ENCODE results near the gene RARRES1. TPM values are rescaled to one million over a fixed set of nuclear protein-coding genes. Genes with fewer than 3 reads are reported as not detected.

Gene RARRES1
- total and polyA plus RNA-seq, 3 donors from 2014 or later = 0.24 to 9.7 (median 0.31) TPM

DNA sequence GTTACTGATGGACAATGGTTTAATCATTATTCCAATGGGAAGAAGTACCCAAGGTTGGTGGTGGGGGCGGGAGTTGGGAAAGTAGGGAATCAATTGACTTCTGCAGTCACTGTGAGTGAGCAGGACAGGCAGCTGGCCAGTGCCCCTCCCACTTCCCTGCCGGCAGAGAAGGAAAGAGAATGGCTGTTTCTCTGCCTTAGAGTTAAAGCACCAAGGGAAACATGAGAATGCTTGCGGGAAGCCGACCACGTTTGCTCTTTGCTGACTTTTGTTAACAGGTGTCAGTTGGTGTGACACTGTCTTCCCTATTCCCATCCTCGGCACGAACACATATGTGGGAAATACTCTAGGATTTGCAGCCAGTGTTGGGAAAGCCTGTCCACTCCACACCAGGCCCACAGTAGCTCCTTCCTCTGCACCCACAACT lies 36.1 kb upstream of the RARRES1 start:
- Histone ChIP-seq H3K4me1 (peaks cover 14% of the 10 kb centered on the region), H3K27me3 (no peaks in the 10 kb centered on the region), H3K27ac (no peak overlapping the region), H3K36me3 (ENCODE audit: low read depth, missing control alignments) (no peaks in the 10 kb centered on the region), H3K4me3 (no peak overlapping the region), H3K9me3 (no peaks in the 10 kb centered on the region)
- peak; percentile 63 for DNase-seq
- TF ChIP-seq POLR2A (IDR thresholded peaks at IDR 0.05) = no peak
- TF ChIP-seq, protein P1, sequence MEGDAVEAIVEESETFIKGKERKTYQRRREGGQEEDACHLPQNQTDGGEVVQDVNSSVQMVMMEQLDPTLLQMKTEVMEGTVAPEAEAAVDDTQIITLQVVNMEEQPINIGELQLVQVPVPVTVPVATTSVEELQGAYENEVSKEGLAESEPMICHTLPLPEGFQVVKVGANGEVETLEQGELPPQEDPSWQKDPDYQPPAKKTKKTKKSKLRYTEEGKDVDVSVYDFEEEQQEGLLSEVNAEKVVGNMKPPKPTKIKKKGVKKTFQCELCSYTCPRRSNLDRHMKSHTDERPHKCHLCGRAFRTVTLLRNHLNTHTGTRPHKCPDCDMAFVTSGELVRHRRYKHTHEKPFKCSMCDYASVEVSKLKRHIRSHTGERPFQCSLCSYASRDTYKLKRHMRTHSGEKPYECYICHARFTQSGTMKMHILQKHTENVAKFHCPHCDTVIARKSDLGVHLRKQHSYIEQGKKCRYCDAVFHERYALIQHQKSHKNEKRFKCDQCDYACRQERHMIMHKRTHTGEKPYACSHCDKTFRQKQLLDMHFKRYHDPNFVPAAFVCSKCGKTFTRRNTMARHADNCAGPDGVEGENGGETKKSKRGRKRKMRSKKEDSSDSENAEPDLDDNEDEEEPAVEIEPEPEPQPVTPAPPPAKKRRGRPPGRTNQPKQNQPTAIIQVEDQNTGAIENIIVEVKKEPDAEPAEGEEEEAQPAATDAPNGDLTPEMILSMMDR (IDR thresholded peaks at IDR 0.05) = no peak
- WGBS, 2 donors = 20 to 31% methylated on average over 7 of the region's 7 CpGs
- intact Hi-C loops (cut with DNase I; ENCODE audit: low total_unique reads) = no loop called here

DNA sequence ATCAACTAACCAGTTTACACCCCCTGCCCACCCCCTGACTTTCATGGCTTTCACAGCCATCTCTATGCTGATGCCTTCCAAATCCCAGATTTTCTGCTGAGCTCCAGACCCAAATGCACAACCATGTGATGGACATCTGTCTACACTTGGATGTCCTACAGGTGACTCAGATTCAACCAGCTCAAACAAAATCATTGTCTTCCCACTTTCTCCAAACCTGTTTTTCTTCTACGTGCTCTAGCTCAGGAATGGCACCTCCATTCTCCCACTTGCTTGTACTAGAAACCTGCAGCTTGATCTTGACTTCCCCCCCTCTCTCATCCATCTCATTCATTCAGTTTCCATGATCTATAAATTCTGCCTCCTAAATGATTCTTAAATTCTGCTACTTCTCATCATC lies 34.1 kb upstream of the RARRES1 start:
- Histone ChIP-seq H3K9me3 (no peaks in the 10 kb centered on the region), H3K27me3 (no peaks in the 10 kb centered on the region), H3K27ac (no peak overlapping the region), H3K36me3 (ENCODE audit: low read depth, missing control alignments) (no peaks in the 10 kb centered on the region), H3K4me1 (peaks cover 14% of the 10 kb centered on the region), H3K4me3 (no peak overlapping the region)
- DNase-seq = no peak
- TF ChIP-seq POLR2A (IDR thresholded peaks at IDR 0.05) = no peak
- TF ChIP-seq, protein P1 (IDR thresholded peaks at IDR 0.05) = no peak
- intact Hi-C loops (cut with DNase I; ENCODE audit: low total_unique reads) = no loop called here
- 96 to 100% methylated on average over 1 of the region's 1 CpG for WGBS, 2 donors

DNA sequence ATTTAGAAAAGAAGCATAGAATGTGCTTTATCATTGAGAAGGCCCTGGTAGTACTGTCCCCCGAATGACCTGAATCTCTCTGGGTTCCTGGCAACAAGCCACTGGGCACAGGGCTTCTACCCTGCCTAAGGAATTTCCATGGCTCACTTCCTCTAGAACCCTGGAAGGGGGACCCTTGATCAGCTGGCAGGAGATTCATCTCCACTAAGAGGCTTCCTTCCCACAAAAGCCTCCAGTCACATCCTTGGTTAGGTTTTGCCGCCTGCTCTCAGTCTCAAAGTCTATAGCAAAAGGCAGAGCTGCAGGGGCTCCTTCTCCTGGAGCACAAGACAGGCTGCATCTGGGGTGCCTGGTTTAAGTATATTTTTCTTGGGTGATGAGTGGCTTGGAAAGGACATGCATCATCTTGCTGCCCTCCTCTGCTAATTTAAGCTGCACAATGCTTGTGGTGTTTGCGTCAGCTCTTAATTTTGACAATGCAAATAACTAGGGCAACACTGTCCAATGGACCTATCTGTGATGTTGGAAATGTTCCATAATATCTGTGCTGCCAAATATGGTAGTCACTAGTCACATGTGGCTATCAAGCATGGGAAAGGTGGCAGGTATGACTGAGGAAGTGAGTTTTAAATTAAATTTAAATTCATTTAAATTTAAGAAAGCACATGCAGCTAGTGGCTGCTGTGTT lies 33.4 kb upstream of the RARRES1 start:
- Histone ChIP-seq H3K9me3 (no peaks in the 10 kb centered on the region), H3K27ac (no peak overlapping the region), H3K27me3 (no peaks in the 10 kb centered on the region), H3K4me1 (peaks cover 14% of the 10 kb centered on the region), H3K36me3 (ENCODE audit: low read depth, missing control alignments) (no peaks in the 10 kb centered on the region), H3K4me3 (no peak overlapping the region)
- intact Hi-C loops (cut with DNase I; ENCODE audit: low total_unique reads) = no loop called here
- no peak for DNase-seq
- 97 to 98% methylated on average over 3 of the region's 3 CpGs for WGBS, 2 donors
- TF ChIP-seq POLR2A (IDR thresholded peaks at IDR 0.05) = no peak
- TF ChIP-seq, protein P1 (IDR thresholded peaks at IDR 0.05) = no peak

GRCh38 chr3:158763421-158763820 lies 31.2 kb upstream of the RARRES1 start:
- Histone ChIP-seq H3K27me3 (no peaks in the 10 kb centered on the region), H3K27ac (no peak overlapping the region), H3K9me3 (no peaks in the 10 kb centered on the region), H3K4me1 (peaks cover 1% of the 10 kb centered on the region), H3K4me3 (no peak overlapping the region), H3K36me3 (ENCODE audit: low read depth, missing control alignments) (no peaks in the 10 kb centered on the region)
- no peak for TF ChIP-seq POLR2A (IDR thresholded peaks at IDR 0.05)
- TF ChIP-seq, protein P1 (IDR thresholded peaks at IDR 0.05) = no peak
- intact Hi-C loops (cut with DNase I; ENCODE audit: low total_unique reads) = no loop called here
- WGBS, 2 donors = 73 to 74% methylated on average over 2 of the region's 2 CpGs
- no peak for DNase-seq

DNA sequence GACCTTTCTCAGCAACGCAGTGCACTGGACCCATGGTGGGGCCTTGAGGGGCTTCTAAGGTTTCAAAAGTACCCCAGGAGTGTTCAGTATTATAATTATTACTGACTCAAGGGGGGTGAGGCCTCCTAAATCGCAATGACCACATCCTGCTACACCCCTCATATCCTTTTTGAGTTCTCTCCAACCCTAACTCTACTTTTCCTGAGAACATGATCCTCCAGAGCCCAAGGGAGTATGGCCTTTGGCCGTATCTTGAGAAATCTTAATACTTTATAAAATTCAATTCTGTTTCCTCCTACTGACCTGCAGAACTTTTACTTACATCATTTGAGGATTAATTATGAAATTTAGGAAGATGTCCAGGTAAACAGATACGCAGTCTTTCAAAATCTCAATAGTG lies 30.4 kb upstream of the RARRES1 start:
- no peak for DNase-seq
- Histone ChIP-seq H3K9me3 (no peaks in the 10 kb centered on the region), H3K4me1 (no peaks in the 10 kb centered on the region), H3K27ac (no peak overlapping the region), H3K4me3 (no peak overlapping the region), H3K27me3 (no peaks in the 10 kb centered on the region), H3K36me3 (ENCODE audit: low read depth, missing control alignments) (no peaks in the 10 kb centered on the region)
- intact Hi-C loops (cut with DNase I; ENCODE audit: low total_unique reads) = no loop called here
- no peak for TF ChIP-seq POLR2A (IDR thresholded peaks at IDR 0.05)
- TF ChIP-seq, protein P1 (IDR thresholded peaks at IDR 0.05) = no peak
- WGBS, 2 donors = 82 to 88% methylated on average over 4 of the region's 4 CpGs

Data from testis (tissue), 3 donors.